ENCODE measurements around the gene HPCA.

The HPCA gene

DNA sequence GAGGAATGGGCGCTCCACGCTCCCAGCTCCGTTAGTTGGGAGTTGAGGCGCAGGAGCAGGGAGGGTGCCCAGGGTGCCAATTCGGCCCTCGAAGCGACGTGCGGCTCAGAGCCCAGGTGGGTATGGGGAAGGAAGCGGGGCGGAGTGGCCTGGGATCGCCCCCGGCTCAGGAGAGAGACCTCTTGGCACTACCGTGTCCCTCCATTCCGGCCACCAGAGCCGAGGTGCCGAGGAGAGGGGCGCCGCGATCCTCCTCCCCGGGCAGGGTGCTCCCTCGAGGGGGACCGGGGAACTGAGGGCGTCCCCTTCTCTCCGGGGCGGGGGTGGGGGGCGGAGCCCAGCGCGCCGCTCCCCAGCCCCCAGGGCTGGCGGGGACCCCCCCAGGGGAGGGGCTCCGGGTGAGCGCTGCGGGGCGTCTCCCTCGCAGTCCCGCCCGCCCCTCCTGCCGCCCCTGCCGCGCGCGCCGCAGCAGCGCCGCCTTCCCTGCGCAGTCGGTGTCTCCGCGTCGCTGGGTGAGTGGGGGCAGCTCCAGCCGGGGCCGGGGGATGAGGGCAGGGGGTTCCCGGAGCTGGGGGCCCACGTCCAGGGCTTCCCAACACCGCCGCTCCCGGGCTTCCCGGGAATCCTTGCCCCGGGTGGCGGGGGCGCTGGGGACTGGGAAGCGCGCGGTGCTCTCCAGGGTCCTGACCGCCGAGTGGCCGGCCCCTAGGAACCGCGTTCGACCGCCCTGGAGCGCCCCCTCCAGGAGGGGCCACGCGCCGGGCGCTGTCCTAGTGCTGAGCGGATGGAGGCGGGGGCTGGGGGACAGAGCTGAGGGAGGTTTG, at the start of gene HPCA:
Gene HPCA, plus strand, starts transcription at position 488 of the 824 bp plus-strand sequence. CDS start 2,408 bp downstream, outside the sequence.
- H3K4me3 ChIP-seq (ENCODE audit: low read length in 2 of 2): no peak within 1 kb of the TSS
- H3K9ac ChIP-seq (ENCODE audit: low read depth in 1 of 2, low read length in 2 of 2): no peak within 1 kb of the TSS

GRCh38 chr1:32848354-32849063, 37.8 kb upstream of the HPCA start:
- Histone ChIP-seq H3K9ac (ENCODE audit: low read depth in 1 of 2, low read length in 2 of 2) (no peak overlapping the region), H3K36me3 (ENCODE audit: control insufficient read depth in 2 of 2, insufficient read depth in 2 of 2, low read length in 2 of 2) (peaks cover 7 to 30% of the 10 kb centered on the region in 2 donors), H3K9me3 (ENCODE audit: control insufficient read depth in 2 of 2, low read length in 2 of 2) (no peaks in the 10 kb centered on the region), H3K4me1 (ENCODE audit: control insufficient read depth in 2 of 2, insufficient read depth in 2 of 2, low read length in 2 of 2) (no peaks in the 10 kb centered on the region), H3K27me3 (ENCODE audit: control insufficient read depth in 2 of 2, insufficient read depth in 2 of 2, low read length in 2 of 2) (no peaks in the 10 kb centered on the region), H3K4me3 (ENCODE audit: low read length in 2 of 2) (no peak overlapping the region), H3K27ac (ENCODE audit: low read depth in 2 of 2, low read length in 2 of 2) (no peak overlapping the region)

More for the DNA sequence above, at the start of gene HPCA:
- Histone ChIP-seq H3K27me3 (ENCODE audit: control insufficient read depth in 2 of 2, insufficient read depth in 2 of 2, low read length in 2 of 2) (peaks cover 8 to 18% of the 10 kb centered on the region in 2 donors), H3K27ac (ENCODE audit: low read depth in 2 of 2, low read length in 2 of 2) (no peak within 1 kb of the TSS), H3K36me3 (ENCODE audit: control insufficient read depth in 2 of 2, insufficient read depth in 2 of 2, low read length in 2 of 2) (no peaks in the 10 kb centered on the region), H3K4me1 (ENCODE audit: control insufficient read depth in 2 of 2, insufficient read depth in 2 of 2, low read length in 2 of 2) (no peaks in the 10 kb centered on the region), H3K9me3 (ENCODE audit: control insufficient read depth in 2 of 2, low read length in 2 of 2) (no peaks in the 10 kb centered on the region)

DNA sequence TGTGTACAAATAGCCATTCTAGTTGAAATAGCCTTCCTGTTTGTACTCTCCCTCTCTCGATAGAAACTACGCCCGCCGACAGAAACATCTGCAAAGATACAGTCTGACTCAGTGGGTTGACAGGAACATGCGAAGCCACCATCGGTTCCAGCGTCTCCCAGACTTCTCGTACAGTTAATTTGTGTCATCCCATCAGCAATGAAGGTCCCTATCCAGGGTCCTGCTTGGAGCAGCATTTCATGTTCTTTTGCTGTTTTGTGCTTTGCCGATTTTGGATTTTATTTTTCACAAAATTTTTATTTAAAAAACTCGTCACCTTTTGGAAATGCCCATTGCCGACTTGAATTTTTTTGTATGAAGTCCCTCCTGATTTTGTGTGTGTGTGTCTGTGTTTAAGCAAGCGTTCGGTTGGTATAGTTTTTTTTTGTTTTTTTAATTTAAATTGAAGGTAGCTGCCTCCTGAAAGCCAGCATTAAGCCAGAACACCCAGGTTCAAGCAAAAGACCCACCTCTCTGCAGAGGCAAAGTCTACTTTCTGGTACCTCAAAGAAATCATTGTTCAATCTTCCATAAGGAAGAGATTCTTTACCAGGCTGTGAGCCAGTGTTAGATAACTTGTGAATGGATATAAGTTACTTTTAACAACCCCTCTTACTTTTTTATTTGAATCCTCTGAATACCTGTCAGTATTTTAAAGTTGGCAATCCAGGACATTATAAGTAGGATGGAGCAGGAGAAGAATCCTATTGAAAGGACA, 30.3 kb upstream of the HPCA start:
- H3K4me1 ChIP-seq (ENCODE audit: control insufficient read depth in 2 of 2, insufficient read depth in 2 of 2, low read length in 2 of 2): peaks cover 0 to 2% of the 10 kb centered on the region in 2 donors
- no peak overlapping the region for H3K9ac ChIP-seq (ENCODE audit: low read depth in 1 of 2, low read length in 2 of 2)
- peaks cover 15 to 57% of the 10 kb centered on the region in 2 donors for H3K36me3 ChIP-seq (ENCODE audit: control insufficient read depth in 2 of 2, insufficient read depth in 2 of 2, low read length in 2 of 2)
- H3K27ac ChIP-seq (ENCODE audit: low read depth in 2 of 2, low read length in 2 of 2): no peak overlapping the region
- no peaks in the 10 kb centered on the region for H3K27me3 ChIP-seq (ENCODE audit: control insufficient read depth in 2 of 2, insufficient read depth in 2 of 2, low read length in 2 of 2)
- H3K9me3 ChIP-seq (ENCODE audit: control insufficient read depth in 2 of 2, low read length in 2 of 2): no peaks in the 10 kb centered on the region
- no peak overlapping the region for H3K4me3 ChIP-seq (ENCODE audit: low read length in 2 of 2)

DNA sequence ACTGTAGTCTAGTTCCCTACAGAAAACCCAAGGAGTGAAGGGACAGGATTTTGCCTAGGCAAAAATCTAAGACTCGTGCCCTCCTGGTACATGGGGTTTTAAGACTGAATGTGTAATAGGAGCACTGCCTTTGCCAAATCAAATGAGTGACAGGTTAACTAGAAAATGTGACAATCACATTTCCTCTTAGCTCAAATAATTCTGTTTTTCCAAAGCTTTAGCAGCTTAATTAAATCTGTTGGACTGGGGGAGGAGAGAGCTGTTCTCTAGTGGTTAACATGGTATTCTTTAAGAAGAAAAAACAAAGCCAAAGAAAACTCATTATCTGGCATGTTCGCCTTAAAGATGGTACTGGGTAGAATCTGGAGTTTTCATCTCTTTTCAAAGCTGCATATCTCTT, 28.2 kb upstream of the HPCA start:
- Histone ChIP-seq H3K9me3 (ENCODE audit: control insufficient read depth in 2 of 2, low read length in 2 of 2) (no peaks in the 10 kb centered on the region), H3K4me3 (ENCODE audit: low read length in 2 of 2) (no peak overlapping the region), H3K4me1 (ENCODE audit: control insufficient read depth in 2 of 2, insufficient read depth in 2 of 2, low read length in 2 of 2) (peaks cover 0 to 2% of the 10 kb centered on the region in 2 donors), H3K27me3 (ENCODE audit: control insufficient read depth in 2 of 2, insufficient read depth in 2 of 2, low read length in 2 of 2) (no peaks in the 10 kb centered on the region), H3K36me3 (ENCODE audit: control insufficient read depth in 2 of 2, insufficient read depth in 2 of 2, low read length in 2 of 2) (peaks cover 17 to 52% of the 10 kb centered on the region in 2 donors), H3K9ac (ENCODE audit: low read depth in 1 of 2, low read length in 2 of 2) (no peak overlapping the region), H3K27ac (ENCODE audit: low read depth in 2 of 2, low read length in 2 of 2) (no peak overlapping the region)

GRCh38 chr1:32858791-32859190, 27.5 kb upstream of the HPCA start:
- Histone ChIP-seq H3K9me3 (ENCODE audit: control insufficient read depth in 2 of 2, low read length in 2 of 2) (no peaks in the 10 kb centered on the region), H3K27me3 (ENCODE audit: control insufficient read depth in 2 of 2, insufficient read depth in 2 of 2, low read length in 2 of 2) (no peaks in the 10 kb centered on the region), H3K27ac (ENCODE audit: low read depth in 2 of 2, low read length in 2 of 2) (no peak overlapping the region), H3K4me1 (ENCODE audit: control insufficient read depth in 2 of 2, insufficient read depth in 2 of 2, low read length in 2 of 2) (peaks cover 0 to 2% of the 10 kb centered on the region in 2 donors), H3K36me3 (ENCODE audit: control insufficient read depth in 2 of 2, insufficient read depth in 2 of 2, low read length in 2 of 2) (peaks cover 16 to 48% of the 10 kb centered on the region in 2 donors), H3K9ac (ENCODE audit: low read depth in 1 of 2, low read length in 2 of 2) (no peak overlapping the region), H3K4me3 (ENCODE audit: low read length in 2 of 2) (no peak overlapping the region)

- Histone ChIP-seq H3K36me3 (ENCODE audit: control insufficient read depth in 2 of 2, insufficient read depth in 2 of 2, low read length in 2 of 2) (peaks cover 16 to 39% of the 10 kb centered on the region in 2 donors), H3K9me3 (ENCODE audit: control insufficient read depth in 2 of 2, low read length in 2 of 2) (no peaks in the 10 kb centered on the region), H3K27ac (ENCODE audit: low read depth in 2 of 2, low read length in 2 of 2) (no peak overlapping the region), H3K4me3 (ENCODE audit: low read length in 2 of 2) (no peak overlapping the region), H3K9ac (ENCODE audit: low read depth in 1 of 2, low read length in 2 of 2) (no peak overlapping the region), H3K27me3 (ENCODE audit: control insufficient read depth in 2 of 2, insufficient read depth in 2 of 2, low read length in 2 of 2) (no peaks in the 10 kb centered on the region), H3K4me1 (ENCODE audit: control insufficient read depth in 2 of 2, insufficient read depth in 2 of 2, low read length in 2 of 2) (peaks cover 0 to 2% of the 10 kb centered on the region in 2 donors)
Observed at GRCh38 chr1:32859915-32860314, 26.4 kb upstream of the HPCA start.

- Histone ChIP-seq H3K27me3 (ENCODE audit: control insufficient read depth in 2 of 2, insufficient read depth in 2 of 2, low read length in 2 of 2) (no peaks in the 10 kb centered on the region), H3K4me1 (ENCODE audit: control insufficient read depth in 2 of 2, insufficient read depth in 2 of 2, low read length in 2 of 2) (peaks cover 0 to 2% of the 10 kb centered on the region in 2 donors), H3K9ac (ENCODE audit: low read depth in 1 of 2, low read length in 2 of 2) (no peak overlapping the region), H3K27ac (ENCODE audit: low read depth in 2 of 2, low read length in 2 of 2) (no peak overlapping the region), H3K36me3 (ENCODE audit: control insufficient read depth in 2 of 2, insufficient read depth in 2 of 2, low read length in 2 of 2) (peaks cover 16 to 33% of the 10 kb centered on the region in 2 donors), H3K9me3 (ENCODE audit: control insufficient read depth in 2 of 2, low read length in 2 of 2) (no peaks in the 10 kb centered on the region), H3K4me3 (ENCODE audit: low read length in 2 of 2) (no peak overlapping the region)
Observed at GRCh38 chr1:32860566-32860965, 25.7 kb upstream of the HPCA start.

GRCh38 chr1:32861904-32862695, 24.2 kb upstream of the HPCA start:
- Histone ChIP-seq H3K36me3 (ENCODE audit: control insufficient read depth in 2 of 2, insufficient read depth in 2 of 2, low read length in 2 of 2) (peaks cover 9 to 24% of the 10 kb centered on the region in 2 donors), H3K4me3 (ENCODE audit: low read length in 2 of 2) (no peak overlapping the region), H3K4me1 (ENCODE audit: control insufficient read depth in 2 of 2, insufficient read depth in 2 of 2, low read length in 2 of 2) (no peaks in the 10 kb centered on the region), H3K9ac (ENCODE audit: low read depth in 1 of 2, low read length in 2 of 2) (no peak overlapping the region), H3K27ac (ENCODE audit: low read depth in 2 of 2, low read length in 2 of 2) (no peak overlapping the region), H3K27me3 (ENCODE audit: control insufficient read depth in 2 of 2, insufficient read depth in 2 of 2, low read length in 2 of 2) (no peaks in the 10 kb centered on the region), H3K9me3 (ENCODE audit: control insufficient read depth in 2 of 2, low read length in 2 of 2) (no peaks in the 10 kb centered on the region)

DNA sequence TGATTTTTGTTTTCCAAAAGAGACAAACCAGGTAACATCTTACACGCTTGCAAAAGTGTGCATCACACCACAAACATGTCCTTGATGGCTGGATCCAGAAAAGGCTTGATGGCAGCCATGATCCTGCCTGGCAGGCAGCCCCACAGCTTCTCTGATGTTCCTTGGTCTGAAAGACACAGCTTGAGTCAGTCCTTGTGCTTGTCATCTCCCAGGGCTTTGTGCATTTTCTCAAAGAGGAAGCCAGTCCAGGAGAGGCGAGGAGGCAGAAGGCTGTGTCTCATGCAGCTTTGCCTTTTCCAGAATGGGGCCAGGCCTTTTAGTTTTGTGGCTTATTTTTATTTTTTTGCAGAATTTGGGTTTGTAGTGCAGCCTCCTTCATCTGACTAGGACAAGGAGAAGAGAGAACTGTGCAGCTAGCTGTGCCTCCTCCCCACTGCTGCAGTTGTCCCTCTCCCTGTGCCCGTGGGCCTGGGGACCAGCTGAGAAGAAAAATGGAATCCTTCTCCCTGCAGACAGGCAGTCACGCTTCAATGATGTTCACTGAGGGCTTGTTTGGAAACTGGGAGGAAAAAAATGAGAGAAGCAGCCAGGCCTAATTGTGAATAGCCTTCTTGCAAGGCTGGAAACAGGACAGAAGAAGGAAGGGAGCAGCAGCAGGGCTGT, 22.9 kb upstream of the HPCA start:
- Histone ChIP-seq H3K9ac (ENCODE audit: low read depth in 1 of 2, low read length in 2 of 2) (no peak overlapping the region), H3K27ac (ENCODE audit: low read depth in 2 of 2, low read length in 2 of 2) (no peak overlapping the region), H3K9me3 (ENCODE audit: control insufficient read depth in 2 of 2, low read length in 2 of 2) (no peaks in the 10 kb centered on the region), H3K27me3 (ENCODE audit: control insufficient read depth in 2 of 2, insufficient read depth in 2 of 2, low read length in 2 of 2) (no peaks in the 10 kb centered on the region), H3K36me3 (ENCODE audit: control insufficient read depth in 2 of 2, insufficient read depth in 2 of 2, low read length in 2 of 2) (peaks cover 7 to 18% of the 10 kb centered on the region in 2 donors), H3K4me3 (ENCODE audit: low read length in 2 of 2) (no peak overlapping the region), H3K4me1 (ENCODE audit: control insufficient read depth in 2 of 2, insufficient read depth in 2 of 2, low read length in 2 of 2) (no peaks in the 10 kb centered on the region)
